Activated CD4-positive, alpha-beta T cell treated with anti-CD3 and anti-CD28 coated beads, Interleukin-2, amount 50 U/mL, for 4 hours (primary cell): ENCODE measurements around the gene FKBP9.
"Not testable (repeated sequence)": the region's sequence is repeated elsewhere in the genome, so short reads cannot be mapped to it uniquely, and the experiment has no call there.

Experiments used
- DNase-seq, 2 experiments: peaks; one replicate each; pipeline ENCODE4 v3.0.0-alpha.2; 2020

The FKBP9 gene, protein sequence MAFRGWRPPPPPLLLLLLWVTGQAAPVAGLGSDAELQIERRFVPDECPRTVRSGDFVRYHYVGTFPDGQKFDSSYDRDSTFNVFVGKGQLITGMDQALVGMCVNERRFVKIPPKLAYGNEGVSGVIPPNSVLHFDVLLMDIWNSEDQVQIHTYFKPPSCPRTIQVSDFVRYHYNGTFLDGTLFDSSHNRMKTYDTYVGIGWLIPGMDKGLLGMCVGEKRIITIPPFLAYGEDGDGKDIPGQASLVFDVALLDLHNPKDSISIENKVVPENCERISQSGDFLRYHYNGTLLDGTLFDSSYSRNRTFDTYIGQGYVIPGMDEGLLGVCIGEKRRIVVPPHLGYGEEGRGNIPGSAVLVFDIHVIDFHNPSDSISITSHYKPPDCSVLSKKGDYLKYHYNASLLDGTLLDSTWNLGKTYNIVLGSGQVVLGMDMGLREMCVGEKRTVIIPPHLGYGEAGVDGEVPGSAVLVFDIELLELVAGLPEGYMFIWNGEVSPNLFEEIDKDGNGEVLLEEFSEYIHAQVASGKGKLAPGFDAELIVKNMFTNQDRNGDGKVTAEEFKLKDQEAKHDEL

GRCh38 chr7:32957326-32958045 is at the start of gene FKBP9:
Gene FKBP9 (plus strand): TSS chr7:32957440. CDS start chr7:32957574, 134 bp downstream.
- no peak for DNase-seq

DNA sequence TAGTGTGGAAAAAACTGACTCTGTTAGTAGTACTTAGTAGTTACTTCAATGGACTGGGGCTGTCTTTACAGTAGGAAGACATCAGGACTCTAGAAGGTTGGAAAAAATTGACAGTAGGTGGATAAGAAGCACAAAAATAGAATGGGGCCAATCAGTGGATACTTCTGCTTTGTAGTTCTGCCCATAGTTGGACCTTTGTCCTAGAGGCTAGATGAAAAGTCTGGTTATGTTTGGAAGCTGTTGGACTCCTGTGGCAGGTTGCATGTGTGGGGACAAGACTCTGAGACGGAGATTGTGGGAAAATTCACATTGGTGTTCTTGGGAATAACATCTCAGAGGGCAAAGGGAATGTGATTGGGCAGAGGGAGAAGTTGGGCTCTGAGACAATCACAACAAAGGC is 47.0 kb upstream of the FKBP9 start:
- no peak for DNase-seq

DNA sequence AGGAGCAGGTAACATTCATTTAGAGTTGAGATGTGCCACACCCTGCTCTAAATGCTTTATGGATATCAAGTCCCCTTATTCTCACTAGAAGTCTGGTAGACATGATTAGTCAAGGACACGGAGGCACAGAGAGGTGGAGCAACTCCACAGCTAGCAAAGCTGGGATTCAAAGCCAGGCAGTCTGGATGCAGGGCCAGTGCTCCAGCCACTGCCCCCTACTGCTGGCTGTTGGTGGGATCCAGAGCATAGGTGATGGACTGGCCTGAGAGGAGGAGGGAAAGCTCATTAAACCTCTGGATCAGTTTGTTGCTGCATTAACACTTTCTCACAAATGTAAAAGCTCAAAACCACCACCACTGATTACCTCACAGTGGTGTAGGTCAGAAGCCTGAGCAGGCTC is 43.1 kb upstream of the FKBP9 start:
- no peak for DNase-seq

DNA sequence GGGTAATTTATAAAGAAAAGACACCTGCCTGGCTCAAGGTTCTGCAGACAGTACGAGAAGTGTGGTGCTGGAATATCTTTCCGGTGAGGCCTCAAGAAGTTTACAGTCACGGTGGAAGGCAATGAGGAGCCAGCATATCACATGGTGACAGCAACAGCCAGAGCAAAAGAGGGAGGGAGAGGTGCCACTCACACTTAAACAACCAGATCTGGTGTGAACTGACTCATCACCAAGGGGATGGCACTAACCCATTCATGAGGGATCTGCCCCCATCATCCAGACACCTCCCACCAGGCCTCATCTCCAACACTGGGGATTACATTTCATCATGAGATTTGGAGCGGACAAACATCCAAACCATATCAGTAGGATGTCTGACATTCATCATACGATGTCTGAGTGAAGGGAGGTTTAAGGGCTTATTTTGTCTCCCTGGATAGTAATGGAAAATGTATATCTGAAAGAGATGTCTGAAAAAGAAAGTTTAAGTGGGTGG is 42.2 kb upstream of the FKBP9 start:
- DNase-seq: no peak

DNA sequence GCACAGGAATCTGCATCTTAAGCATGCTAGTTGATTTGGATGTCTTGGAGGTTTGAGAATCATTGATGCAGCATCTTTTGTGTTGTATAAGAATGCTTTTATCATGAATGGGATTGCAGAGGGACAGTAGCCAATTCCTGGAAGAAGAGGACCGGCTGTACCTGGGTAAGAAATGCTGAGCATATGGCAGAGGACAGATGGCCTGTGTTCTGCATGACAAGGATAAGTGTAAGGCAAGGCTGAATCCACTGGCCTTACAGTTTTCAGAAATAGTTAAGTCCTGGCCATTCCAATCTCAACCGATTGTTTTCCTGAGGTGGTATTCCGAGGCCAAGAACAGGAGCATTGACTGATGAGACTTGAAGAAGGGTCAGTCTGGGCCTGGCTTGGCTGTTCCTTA is 41.2 kb upstream of the FKBP9 start:
- no peak for DNase-seq

DNA sequence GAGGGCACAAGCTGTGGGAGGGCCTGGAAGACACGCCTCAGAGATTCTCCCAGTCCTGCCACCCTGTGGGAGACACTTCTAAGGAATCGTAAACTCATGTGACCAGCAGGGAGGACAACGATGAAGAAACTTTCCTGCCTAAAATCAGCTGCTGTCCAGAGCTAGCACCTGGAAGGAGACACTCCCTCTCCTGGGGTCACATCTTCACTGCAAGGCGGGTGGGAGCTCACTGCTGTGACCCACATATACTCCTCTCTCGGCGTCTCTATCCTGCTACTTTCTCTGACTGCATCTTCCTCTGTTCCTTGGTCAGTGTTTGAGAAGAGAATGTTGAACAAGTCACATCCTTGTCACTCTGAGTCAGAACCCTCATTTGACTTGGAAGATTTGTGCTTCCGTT is 40.2 kb upstream of the FKBP9 start:
- DNase-seq: not testable (repeated sequence)

GRCh38 chr7:32921896-32922295 is 35.3 kb upstream of the FKBP9 start:
- no peak for DNase-seq

- no peak for DNase-seq
Measured at GRCh38 chr7:32928785-32929298, 28.4 kb upstream of the FKBP9 start.

DNA sequence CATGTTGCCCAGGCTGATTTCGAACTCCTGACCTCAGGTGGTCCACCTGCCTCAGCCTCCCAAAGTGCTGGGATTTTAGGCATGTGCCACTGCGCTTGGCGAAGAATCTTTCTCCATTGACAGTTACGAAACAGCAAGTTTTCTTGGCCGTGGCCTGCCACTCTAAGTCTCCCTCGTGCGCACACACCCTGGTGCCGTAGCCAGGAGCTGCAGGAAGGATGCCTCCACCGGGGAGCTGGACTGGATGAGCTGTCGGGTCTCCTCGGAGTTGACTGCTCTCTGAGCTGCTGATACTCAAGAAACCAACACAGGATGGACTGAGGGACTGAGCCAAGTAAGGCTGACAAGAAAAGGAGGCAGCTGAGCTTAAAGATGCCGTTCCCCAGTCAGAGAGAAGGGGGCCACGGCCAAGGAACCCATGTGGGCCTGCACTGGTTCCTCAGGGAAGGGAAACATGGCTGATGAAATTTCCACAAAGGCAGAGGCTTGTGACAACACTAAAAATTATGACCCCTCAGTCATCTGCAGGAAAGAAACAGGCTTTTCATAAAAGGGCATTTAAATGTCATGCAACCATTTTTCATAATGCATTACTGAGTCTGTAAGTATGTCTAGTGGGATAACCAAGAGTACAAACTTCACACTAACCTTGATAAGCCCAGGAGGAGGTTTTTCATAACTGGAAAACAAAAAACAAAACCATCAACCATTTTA is 27.7 kb upstream of the FKBP9 start:
- DNase-seq: no peak

DNA sequence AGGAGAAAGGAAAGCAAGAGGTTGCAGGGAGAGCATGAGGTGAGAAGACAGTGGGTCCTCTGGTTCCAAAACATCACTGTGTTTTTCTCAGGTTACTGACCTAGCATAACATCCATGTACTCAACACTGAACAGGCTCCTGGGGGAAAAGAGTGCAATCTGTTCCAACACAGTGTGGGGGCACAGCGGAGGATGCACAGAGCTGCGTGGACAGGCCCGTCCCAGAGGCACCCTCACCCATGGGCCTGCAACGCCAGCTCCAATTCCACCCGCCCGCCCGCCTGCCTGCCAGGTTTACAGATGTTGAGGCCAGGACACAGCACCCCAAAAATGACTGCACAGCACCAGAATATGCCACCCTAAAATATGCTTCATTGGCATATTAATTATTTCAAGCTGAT is 26.9 kb upstream of the FKBP9 start:
- no peak for DNase-seq

- no peak for DNase-seq
Measured at GRCh38 chr7:32935558-32935957, 21.7 kb upstream of the FKBP9 start.

GRCh38 chr7:32936689-32937088 is 20.6 kb upstream of the FKBP9 start:
- no peak for DNase-seq

GRCh38 chr7:32937344-32938174 is 19.7 kb upstream of the FKBP9 start:
- DNase-seq: no peak

GRCh38 chr7:32941181-32941580 is 16.1 kb upstream of the FKBP9 start:
- no peak for DNase-seq

GRCh38 chr7:32941681-32942414 is 15.4 kb upstream of the FKBP9 start:
- DNase-seq: no peak

DNA sequence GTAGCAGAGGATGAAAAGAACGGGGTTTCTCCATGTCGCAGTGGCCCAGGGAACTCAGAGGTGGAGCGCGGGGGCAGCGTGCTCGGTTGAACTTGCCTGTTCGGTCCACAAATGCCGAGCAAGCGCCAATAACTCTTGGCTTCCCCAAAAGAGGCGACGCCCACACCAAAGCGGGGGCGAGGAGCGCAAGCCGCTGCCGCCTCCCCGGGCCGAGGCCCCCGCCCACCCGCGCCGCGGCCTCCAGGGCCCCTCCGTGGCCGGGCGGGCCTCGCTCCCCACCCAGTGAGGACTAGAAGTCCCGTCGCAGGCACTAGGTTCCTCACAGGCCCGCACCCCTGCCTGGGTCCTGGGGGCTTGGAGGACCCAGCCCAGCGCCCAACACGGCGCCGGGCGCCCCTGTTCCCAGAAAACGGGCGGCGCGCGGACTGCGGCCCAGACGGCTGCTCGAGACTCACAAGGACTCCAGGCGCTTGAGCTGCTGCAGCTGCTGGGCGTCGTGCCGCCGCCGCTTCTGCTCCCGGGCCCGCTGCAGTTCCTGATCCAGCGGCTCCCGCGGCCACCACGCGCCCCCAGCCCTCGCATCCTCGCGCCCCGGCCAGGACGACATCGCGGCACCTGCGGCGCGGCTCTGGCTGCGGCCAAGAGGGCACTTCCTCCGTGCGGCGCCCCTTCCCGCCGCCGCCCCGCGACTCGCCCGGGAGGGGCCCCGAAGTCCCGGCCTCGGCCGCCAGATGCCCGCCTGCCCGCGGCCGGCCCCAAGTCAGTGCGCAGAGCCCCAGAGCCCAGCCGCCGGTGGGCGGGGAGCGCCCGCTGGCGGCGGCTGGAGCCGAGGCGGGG is 14.6 kb upstream of the FKBP9 start:
- peak; percentile 58 to 71 for DNase-seq

DNA sequence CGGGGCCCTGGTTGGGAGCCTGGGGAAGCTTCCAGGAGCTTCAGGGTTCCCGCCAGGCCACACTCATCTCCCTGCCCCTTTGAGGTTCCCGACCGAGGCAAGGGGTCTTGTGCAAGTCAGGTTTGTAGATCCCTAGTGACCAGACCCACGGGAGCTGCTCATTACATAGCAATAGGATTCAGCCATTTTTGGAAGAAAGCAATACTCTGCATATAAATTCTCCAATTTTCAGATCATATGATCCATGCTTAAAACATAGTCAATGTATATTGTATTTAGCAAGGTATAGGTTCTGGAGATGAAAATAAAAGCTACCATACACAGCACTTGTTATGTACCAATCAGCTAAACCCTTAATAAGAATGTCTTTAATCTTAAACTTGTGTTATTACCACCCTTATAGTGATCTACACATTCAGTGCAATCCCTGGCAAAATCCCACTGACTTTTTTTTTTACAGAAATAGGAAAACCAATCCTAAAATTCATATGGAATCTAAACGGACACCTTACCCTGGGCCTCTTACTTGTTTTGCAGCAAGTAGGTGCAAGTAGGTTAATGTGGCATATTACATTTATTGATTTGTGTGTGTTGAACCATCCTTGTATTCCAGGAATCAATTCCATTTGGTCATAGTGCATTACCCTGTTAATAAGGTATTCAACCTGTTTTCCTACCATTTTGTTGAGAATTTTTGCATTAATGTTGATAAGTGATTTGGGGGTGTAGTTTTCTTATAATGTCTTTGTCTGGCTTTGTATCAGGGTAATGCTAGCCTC is 13.8 kb upstream of the FKBP9 start:
- no peak for DNase-seq

DNA sequence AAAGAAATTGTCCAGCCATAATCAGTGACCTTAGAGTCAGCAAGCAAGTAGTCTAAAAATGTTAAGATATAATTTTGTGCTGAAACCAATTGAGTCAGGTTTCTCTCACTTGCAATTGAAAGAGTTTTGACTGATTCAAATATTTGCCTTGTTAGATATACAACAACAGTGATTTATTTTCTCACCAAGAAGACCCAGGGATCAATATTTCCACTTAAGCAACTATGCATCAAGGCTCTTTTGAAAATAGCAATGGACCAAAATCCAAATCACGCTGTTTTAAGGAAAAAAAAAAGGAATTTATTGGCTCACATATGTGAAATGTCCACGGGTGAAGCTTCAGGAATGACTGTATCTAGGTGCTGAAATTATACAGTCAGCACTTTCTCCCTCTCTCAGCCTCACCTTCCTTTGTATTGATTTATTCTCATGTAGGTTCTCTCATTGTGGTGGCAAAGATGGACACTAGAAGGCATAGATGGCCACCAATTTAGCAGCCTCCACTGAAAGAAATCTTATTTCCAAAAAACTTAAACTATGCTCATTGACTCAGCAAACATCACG is 9.7 kb upstream of the FKBP9 start:
- DNase-seq: no peak

GRCh38 chr7:32948202-32948601 is 9.0 kb upstream of the FKBP9 start:
- DNase-seq: no peak
